ENCODE results near the gene TTC9B. TPM values are rescaled to one million over a fixed set of nuclear protein-coding genes. Genes with fewer than 3 reads are reported as not detected.
"Not testable (repeated sequence)": the region's sequence is repeated elsewhere in the genome, so short reads cannot be mapped to it uniquely, and the experiment has no call there.

The TTC9B gene
- total RNA-seq, 1 experiment from 2014 or later, result 0.59 TPM

DNA sequence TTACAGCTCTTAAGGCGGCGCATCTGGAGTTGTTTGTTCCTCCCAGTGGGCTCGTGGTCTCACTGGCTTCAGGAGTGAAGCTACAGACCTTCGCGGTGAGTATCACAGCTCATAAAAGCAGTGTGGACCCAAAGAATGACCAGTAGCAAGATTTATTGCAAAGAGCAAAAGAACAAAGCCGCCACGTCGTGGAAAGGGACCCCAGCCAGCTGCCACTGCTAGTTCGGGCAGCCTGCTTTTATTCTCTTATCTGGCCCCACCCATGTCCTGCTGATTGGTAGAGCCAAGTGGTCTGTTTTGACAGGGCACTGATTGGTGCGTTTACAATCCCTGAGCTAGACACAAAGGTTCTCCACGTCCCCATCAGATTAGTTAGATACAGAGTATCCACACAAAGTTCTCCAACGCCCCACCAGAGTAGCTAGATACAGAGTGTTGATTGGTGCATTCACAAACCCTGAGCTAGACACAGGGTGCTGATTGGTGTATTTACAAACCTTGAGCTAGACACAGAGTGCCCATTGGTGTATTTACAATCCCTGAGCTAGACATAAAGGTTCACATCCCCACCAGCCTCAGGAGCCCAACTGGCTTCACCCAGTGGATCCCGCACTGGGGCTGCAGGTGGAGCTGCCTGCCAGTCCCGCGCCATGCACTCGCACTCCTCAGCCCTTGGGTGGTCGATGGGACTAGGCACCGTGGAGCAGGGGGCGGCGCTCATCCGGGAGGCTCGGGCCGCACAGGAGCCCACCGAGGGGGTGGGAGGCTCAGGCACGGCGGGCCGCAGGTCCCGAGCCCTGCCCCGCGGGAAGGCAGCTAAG is 48.5 kb downstream of the TTC9B start:
- H2AFZ ChIP-seq; H3K9me2 ChIP-seq (ENCODE audit: insufficient read depth); CTCF ChIA-PET; BruUV-seq (replicated peaks); H4K20me1 ChIP-seq (ENCODE audit: insufficient read depth); H3K79me2 ChIP-seq (ENCODE audit: low read depth); H3K27ac ChIP-seq; H3K4me2 ChIP-seq; H3K9me3 ChIP-seq (ENCODE audit: insufficient read depth, low read depth); H3K4me3 ChIP-seq; H3K4me1 ChIP-seq (replicated peaks; ENCODE audit: insufficient read depth); DNase-seq; POLR2A ChIA-PET (ENCODE audit: unreplicated experiment); H3K36me3 ChIP-seq (ENCODE audit: low read depth); intact Hi-C loops (cut with micrococcal nuclease; ENCODE audit: unreplicated experiment); H3K27me3 ChIP-seq (ENCODE audit: insufficient read depth, low read depth); H3F3A ChIP-seq (ENCODE audit: insufficient read depth, low read depth): not testable (repeated sequence)

Other genes with a start within 250 kb of the TTC9B start
- gene PSMC4, start 247.2 kb downstream of the TTC9B start, total RNA-seq (2021), result 82.8 and 110 TPM in 2 replicates
- 1.9 and 3.6 TPM in 2 replicates for gene ZNF546, start 221.3 kb downstream of the TTC9B start, total RNA-seq (2021)
- gene ZNF780B, start 162.2 kb downstream of the TTC9B start, total RNA-seq (2021), result 13.1 and 20.0 TPM in 2 replicates
- 14.6 and 15.5 TPM in 2 replicates for gene ZNF780A, start 127.4 kb downstream of the TTC9B start, total RNA-seq (2021)
- gene MAP3K10, start 27.0 kb downstream of the TTC9B start, total RNA-seq (2021), result 26.9 and 29.5 TPM in 2 replicates
- gene CCNP, start 8.3 kb upstream of the TTC9B start, total RNA-seq (2021), result 0.63 and 0.93 TPM in 2 replicates
- gene AKT2, start 67.0 kb upstream of the TTC9B start, total RNA-seq (2021), result 144 and 149 TPM in 2 replicates
- 17.3 and 21.2 TPM in 2 replicates for gene C19orf47, start 130.0 kb upstream of the TTC9B start, total RNA-seq (2021)
- 146 and 187 TPM in 2 replicates for gene PLD3, start 130.3 kb upstream of the TTC9B start, total RNA-seq (2021)
- gene HIPK4, start 171.8 kb upstream of the TTC9B start, total RNA-seq (2021), result 0.37 and 0.38 TPM in 2 replicates
- 6.6 and 9.2 TPM in 2 replicates for gene PRX, start 195.0 kb upstream of the TTC9B start, total RNA-seq (2021)
- 7.8 and 8.5 TPM in 2 replicates for gene SERTAD1, start 207.6 kb upstream of the TTC9B start, total RNA-seq (2021)
- gene SERTAD3, start 226.0 kb upstream of the TTC9B start, total RNA-seq (2021), result 35.9 and 41.4 TPM in 2 replicates
- 204 and 239 TPM in 2 replicates for gene BLVRB, start 247.4 kb upstream of the TTC9B start, total RNA-seq (2021)
- 0.48 and 0.85 TPM in 2 replicates for gene SPTBN4, start 248.6 kb upstream of the TTC9B start, total RNA-seq (2021)